Measurements from ENCODE around the gene NDC80.

The NDC80 gene

DNA sequence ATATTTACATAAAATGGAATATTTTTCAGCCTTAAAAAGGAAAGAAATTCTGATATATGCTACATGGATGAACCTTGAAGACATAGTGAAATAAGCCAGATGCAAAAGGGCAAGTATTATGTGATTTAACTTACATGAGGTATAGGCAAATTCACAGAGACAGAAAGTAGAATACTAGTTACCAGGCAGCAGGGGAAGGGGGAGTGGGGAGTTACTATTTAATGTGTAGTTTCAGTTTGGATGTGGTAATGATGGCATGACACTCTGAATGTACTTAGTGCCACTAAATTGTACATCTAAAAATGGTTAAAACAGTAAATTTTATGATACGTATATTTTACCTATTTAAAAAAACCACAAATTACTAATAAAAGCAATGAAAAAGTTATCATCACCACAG, 12.1 kb upstream of the NDC80 start:
- no peak for DNase-seq (ENCODE audit: low read depth)

DNA sequence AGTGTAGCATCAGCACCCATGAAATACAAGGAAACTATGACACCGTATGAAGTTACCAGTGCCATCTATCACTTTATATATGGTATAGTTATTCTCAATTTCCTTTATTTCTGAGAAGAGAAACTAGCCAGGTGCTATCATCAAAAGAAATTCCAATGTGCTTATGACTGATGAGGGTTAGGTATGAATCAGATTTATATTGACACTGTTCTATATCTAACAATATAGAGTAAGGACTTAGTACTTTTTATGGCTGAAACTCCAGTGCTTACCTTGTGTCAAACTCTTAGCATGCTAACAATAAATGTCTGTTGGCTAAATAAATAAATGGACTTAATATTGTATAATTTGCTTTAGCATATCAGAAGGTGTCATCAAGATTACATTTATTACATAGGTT, 7.0 kb upstream of the NDC80 start:
- no peak for DNase-seq (ENCODE audit: low read depth)

DNA sequence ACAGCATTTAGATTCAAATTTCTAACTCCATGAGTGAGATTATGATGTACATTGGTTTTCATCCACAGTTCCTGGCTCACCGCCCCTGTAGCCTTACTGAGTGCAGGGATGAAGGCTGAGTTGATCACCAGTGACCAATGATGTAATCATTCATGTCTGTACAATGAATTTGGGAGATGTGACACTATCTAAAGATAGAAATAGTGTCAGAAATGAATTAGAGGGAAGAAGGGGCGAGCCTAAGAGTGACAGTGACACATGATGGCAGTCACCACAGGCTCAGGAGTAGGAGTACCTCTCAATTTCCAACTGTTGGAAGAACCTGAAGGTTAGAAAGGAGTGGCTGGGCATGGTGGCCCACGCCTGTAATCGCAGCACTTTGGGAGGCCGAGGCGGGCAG, 3.2 kb upstream of the NDC80 start:
- no peak for DNase-seq (ENCODE audit: low read depth)

DNA sequence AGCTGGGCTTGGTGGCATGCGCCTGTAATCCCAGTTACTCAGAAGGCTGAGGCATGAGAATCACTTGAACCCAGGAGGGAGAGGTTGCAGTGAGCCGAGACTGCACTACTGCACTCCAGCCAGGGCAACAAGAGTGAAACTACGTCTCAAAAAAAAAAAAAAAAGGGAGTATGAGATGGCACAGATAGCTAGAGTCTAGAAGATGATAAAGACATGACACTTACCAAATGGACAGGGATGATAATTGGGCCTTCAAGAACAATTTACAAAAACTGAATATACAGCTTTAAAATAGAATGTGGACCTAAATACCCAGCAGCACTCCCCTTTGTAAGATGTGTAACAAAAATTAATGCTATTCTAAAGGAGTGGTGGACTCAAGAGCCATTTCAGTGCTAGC, 2.8 kb upstream of the NDC80 start:
- no peak for DNase-seq (ENCODE audit: low read depth)

DNA sequence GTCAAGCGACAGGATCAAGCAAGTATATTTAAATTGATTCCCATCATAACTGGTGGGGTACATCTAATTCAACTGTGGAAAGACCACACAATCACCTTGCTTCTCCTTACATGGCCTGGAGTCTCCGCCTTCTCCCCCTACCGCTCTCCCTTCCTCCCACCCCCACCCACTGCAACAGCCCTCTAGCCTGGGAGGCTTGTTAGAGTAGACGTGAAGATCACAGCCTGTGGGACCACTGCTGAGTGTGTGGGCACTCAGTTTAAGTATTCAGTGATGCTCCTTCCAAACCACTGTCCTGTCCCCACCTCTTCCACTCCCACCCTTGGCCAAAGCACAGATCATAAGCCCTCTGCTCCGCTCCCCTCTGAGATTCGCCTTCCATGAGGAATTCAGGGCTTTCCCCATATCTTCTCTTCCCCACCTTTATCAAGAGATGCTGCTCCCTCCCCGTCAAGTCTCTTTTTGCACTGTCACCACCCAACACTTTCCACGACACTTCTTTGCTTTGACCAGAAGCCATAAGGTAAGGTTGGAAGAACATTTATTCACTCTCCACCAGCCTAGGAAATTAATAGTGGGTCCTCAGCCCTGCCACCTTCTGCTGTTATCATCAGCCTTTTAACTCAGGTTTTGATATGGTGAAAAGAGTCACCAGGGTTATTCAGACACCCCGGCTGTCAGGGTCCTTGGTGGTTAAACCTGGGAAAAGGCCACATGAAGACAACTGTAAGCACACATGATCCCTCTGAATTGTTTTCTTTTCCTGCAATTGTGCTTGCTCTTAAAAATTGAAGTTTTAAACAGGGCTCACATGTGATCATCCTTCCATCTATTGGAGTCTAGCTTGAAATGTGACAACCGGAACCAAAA, 1.8 kb upstream of the NDC80 start:
- DNase-seq (ENCODE audit: low read depth), result no peak

DNA sequence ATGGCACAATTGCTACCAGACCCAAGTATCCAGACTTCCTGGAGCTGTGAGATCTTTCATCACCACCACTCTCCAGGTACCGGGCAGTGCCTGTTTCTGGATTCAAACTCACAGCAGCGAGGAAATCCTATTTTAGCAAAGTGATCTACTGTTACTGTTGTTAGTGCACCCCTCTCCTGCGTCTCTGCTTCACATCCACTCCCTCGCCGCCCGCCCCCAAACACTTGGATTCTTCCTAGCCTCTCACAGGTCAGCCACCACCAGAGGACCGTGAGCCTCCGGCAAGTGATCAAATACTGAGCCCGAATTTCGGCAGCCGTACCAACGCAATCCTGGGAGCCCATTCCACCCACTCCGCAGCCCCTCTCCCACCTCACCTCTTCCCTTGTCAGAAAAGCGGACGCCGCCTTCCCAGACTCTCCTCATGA, 571 bp upstream of the NDC80 start:
- DNase-seq (ENCODE audit: low read depth), result peak; percentile 64

DNA sequence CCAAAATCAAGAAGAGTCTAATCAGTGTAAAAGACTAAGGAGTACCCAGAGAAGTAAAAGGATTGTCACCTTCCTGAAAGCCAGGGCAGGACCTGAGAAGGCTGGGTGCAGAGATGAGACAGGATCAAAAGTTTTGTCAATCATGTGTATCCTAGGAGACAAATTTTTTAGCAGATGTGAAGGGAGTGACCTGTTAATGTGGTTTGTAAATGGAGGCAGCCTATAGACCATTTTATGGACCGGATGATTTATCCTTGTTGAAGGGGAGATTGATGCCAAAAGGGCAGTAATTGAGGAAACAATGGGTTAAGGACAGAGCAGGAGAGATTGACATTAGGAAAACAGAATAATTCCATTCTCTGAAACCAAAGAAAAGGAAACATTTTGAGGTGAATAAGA, 813 bp downstream of the NDC80 start:
- DNase-seq (ENCODE audit: low read depth), result no peak

DNA sequence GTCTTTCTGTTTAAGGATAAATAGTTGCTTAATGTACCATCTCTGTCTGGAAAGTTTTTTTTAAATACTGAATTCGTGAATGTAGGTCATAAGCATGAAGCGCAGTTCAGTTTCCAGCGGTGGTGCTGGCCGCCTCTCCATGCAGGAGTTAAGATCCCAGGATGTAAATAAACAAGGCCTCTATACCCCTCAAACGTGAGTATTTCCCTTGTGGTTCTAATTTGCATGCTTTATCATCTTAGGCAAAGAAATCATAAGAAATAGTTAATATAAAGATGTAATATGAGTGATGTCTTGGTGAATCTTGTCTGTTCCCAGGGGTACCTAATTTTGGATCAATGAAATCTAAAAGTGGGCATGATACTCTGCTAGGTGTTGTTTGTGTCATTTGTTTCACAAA, 1.5 kb downstream of the NDC80 start:
- DNase-seq (ENCODE audit: low read depth), result peak; percentile 13

DNA sequence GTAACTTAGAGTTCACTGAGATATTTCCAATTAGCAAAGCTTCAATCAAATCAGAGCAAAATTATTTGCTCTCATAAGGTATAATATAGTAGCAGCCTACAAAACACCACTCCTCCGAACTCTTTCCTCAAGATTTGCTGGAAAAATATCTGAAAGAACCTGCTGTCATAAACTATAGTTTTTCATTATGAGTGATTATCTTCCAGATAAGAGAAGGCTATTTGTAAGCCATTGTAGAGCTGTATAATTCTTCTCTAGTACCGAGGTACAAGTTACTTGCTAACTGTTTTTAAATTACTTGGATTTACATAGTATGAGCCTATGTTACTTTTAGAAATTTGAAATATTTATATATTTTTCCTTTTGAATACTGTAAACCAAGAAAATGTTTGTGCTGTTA, 2.1 kb downstream of the NDC80 start:
- DNase-seq (ENCODE audit: low read depth), result peak; percentile 24

DNA sequence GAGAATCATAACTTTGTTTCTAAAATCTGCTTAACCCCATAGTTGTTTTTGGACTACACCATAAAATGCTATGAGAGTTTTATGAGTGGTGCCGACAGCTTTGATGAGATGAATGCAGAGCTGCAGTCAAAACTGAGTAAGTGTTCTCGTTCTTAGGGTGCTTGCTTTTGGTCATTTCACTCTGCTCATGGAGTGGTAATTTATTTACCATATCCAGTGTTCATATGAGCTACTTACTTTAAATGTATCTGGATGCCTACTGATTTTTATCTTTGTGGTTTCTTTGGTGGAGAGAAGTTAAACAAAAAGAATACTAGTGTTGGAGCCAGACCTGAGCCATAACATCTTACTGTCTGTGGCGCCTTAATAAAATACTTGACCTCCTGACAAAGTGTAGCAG, 16.4 kb downstream of the NDC80 start:
- DNase-seq (ENCODE audit: low read depth), result no peak

DNA sequence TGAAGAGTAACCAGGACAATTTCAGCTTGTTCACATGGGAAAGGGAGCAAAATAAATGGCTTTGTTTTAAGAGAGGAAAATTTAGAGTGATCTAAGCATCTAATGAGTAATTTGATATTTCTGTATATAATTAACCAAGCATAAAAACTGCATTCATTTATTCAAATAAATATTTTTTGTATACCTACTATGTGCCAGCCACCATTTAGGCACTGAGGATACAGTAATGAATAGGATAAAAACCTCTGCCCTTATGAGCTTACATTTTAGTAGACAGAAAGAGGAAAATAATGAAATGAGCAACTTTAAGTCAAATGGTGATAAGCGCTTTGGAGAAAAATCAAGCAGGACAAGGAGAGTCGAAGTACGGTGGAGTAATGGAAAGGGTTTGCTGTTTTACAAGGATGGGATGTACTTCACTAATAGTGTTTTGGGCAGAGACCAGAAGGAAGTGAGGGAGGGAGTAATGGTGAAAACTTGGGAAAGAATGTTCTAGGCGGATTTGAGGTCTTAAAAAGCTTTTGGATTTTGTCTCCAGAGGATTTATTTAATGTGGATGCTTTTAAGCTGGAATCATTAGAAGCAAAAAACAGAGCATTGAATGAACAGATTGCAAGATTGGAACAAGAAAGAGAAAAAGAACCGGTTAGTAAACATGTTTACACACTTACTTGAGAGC, 17.4 kb downstream of the NDC80 start:
- peak; percentile 32 for DNase-seq (ENCODE audit: low read depth)

DNA sequence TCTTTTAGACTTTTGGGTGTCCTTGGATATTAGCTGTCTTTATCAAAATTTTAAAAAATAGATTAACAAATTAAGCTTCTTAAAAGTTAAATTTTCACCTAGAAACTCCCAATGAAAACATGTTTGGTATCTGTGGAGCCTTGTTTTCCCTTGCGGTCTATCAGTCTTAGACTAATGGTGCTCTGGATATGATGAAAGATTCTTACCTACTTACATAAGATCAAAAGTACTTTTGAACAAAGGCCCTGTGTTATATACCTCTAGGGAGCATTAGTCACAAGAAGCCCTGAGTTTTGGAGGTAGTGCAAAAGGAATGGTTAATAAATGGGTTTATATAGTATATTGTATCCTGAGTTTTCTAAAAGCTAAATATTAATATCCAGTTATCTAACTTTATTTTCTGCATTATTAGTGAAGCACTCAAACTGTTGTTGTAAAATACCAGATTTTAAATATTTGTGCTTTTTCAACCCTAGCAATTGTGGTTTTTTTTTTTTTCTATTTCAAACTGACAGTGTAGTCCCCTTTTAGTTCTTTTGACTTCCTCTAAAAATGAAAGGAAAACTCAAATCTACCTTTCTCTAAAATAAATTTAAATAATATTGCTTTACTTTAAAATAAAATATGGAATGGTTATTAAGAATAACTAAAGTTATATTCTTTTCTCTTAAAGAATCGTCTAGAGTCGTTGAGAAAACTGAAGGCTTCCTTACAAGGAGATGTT, 18.1 kb downstream of the NDC80 start:
- DNase-seq (ENCODE audit: low read depth), result peak; percentile 48

DNA sequence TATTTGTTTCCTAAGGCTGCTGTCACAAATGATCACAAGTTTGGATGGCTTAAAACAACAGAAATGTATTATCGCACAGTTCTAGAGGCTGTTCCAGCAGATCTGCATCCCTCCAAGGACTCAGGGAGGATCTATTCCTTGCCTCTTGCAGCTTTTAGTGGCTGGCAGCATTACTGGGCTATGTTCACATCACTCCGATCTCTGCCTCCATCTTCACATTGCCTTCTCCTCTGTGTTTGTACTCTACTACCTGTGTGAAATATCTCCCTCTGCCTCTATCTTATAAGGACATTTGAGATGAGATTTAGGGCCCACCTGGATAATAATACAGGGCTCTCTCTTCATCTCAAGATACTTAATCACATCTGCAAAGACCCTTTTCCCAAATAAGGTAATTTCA, 18.9 kb downstream of the NDC80 start:
- no peak for DNase-seq (ENCODE audit: low read depth)

DNA sequence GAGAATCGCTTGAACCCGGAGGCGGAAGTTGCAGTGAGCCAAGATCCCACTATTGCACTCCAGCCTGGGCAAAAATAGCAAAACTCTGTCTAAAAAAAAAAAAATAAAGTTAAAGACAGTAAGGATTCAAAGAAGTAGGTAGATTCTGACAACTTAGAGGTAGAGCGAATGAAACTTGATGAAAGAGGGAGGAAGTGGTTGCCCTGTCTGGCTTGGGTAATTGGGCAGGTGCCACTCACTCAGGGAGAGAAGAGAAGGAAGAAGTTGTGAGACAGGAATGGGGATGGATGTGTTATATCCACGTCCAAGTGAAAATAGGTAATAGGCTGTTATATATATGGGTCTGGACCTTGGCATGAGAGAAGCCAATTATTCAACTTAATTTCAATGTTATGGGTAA, 26.3 kb downstream of the NDC80 start:
- DNase-seq (ENCODE audit: low read depth), result no peak

DNA sequence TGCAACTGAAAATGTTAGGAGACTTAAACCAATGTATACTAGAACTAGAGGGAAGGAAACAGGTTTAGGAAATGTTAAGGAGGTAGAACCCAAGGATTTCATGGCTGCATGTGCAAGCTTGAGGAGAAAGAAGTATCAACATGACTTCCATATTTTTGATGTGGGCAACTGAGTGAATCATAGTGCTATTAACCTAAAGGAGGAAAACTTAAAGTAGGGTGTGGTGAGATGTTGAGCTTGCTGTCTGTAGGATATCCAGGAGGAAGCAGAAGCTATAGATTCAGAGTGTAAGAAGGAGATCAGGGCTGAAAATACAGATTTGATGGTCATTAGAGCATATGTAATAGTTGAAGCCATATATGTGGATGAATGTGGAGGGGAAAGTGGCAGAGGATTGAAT, 31.5 kb downstream of the NDC80 start:
- DNase-seq (ENCODE audit: low read depth), result no peak

DNA sequence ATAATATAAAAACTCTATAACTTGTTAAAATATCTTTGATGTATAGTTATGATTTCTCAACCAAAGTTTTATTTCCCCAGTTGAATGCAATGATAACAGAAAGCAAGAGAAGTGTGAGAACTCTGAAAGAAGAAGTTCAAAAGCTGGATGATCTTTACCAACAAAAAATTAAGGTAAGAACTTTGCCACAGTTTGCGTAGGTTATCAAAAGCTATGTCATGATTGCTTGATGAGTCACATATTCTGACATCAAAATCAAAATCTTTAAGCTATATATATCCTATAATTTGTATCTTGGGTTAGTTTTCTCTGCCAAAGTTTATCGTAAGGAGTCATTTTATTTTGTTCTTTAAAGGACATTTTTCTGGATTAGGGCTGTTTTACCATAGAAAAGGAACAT, 35.0 kb downstream of the NDC80 start:
- peak; percentile 18 for DNase-seq (ENCODE audit: low read depth)

DNA sequence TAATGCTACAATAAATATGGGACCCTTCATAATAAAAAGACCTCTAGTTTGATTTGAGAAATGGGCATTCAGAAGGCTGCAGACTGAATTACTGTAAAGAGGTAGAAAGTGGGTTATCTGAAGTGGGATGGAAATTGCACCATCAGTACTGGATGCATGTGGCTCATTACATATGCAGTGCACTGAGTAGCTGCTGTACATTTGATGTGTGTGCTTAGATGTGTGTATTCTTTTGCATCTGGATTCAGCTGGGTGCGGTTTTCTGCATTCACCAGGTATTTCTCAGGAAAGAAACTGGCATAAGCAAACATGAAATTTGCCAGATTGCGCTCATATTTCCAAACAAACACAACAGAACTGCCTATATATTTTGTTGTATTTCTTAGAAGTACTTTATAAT, 38.2 kb downstream of the NDC80 start:
- DNase-seq (ENCODE audit: low read depth), result peak; percentile 6

DNA sequence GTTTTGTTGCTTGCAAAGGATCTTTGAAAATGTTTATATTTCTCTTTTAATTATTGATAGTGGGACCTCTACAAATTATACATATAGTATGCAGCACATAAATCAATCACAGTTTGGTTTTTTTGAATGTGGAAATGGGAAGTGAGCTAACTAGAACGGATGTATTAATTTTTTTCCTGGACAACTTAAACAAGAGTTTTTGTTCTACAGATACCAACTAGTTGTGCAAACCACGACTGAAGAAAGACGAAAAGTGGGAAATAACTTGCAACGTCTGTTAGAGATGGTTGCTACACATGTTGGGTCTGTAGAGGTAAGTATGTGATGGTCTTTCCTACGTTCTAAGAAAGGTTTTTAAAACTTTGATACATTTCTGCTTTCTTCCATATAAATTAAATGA, 39.2 kb downstream of the NDC80 start:
- no peak for DNase-seq (ENCODE audit: low read depth)

DNA sequence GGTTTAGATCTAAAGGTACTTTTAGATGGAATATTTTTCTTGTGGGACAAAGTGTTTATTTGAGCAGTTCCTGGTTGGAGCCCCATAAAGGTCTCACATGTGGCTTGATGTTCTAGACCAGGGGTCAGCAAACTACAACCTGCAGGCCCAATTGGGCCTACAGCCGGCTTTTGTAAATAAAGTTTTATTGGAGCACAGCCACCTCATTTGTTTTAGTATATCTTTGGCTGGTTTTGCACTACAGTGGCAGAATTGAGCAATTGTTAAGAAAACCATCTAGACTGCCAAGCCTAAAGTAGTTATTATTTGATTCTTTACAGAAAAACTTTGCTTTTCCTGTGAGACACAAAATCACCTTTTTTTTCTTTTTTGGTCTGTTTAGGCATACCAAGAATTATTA, 41.6 kb downstream of the NDC80 start:
- DNase-seq (ENCODE audit: low read depth), result no peak

DNA sequence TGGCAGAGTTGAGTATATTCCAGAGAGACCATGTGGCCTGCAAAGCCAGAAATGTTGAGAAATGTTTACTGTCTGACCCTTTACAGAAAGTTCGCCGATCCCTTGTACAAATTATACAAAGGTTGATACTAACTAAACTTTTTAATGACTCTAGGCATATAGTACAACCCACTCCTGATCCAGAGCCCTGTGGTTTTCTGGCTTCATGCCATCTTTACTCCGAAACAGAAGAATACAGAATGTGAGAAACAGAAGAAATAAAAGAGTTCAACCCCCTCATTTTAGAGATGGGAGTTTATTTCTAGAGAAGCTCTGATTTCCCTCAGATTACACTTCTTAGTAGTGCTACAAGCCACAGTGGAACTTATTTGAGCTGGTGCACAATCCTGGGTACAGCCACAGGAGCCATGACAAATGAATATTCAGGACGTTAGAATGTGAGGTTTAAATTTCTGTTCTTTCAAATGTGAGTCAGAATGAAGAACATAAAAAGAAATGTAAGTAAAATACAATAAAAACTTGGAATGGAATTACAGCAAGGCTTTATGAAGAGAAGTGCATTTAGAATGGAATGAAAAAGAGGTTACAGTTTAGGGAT, 46.1 kb downstream of the NDC80 start:
- no peak for DNase-seq (ENCODE audit: low read depth)

DNA sequence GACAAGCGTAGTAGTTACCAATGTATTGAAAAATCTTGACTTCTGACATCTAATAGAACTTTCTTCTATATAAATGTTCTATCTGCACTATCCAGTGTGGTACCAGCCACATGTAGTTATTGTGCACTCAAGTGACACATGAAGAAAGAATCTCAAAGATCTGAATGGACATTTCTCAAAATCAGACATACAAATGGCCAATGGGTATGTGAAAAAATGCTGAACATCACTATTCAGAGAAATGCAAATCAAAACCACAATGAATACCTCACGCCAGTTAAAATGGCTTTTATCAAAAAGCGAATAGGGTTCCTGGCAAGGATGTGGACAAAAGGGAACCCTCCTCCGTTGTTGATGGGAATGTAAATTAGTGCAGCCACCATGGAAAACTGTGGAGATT, 46.7 kb downstream of the NDC80 start:
- DNase-seq (ENCODE audit: low read depth), result peak; percentile 35

DNA sequence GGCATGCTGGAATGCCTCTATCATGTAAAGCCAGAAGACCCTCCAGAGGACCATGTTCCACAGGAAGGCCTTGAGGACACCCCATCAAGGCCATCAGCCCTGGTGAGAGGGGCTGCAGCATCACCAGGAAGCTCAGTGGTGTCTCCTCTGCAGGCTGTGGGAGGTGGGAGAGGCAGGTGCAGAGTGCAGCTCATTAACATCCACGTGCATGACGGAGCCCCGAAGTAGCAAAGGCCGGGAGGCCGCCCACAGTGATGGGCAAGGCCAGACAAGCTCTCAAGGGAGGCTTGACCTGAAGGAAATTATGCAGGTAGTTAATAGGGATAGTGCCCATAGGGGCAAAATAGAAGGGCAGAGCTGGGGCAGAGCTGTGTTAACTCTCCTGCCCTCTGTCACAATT, 53.9 kb downstream of the NDC80 start:
- no peak for DNase-seq (ENCODE audit: low read depth)

DNA sequence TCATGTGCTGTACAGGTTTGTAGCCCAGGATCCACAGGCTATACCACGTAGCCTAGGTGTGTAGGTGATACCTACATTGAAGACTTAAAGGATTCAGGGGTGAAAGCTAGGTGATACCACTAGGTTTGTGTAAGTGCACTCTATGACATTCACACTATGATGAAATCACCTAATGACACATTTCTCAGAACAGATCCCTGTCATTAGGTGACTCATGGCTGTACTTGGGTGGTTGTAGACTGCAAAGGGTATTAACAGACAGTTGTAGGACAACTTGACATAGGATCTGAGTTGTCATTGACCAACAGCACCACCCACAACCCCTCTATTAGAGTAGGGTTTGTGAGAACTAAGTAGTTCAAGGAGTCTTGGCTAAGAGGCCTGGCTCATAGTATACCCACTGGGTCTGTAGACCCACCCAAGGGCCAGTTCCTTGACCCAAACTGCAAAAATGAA, 56.5 kb downstream of the NDC80 start:
- DNase-seq (ENCODE audit: low read depth), result peak; percentile 31

All from amniotic epithelial cell (primary cell).